Hepatocyte (in vitro differentiated cells): ENCODE measurements around the gene MRRF.

Experiments
- EZH2 ChIP-seq: fragments of 200-600 bp; sonication (generic); IDR thresholded peaks from 2 replicates; pipeline ENCODE4 v1.6.1; 2016; ENCODE audit warnings: antibody characterized with exemption, mild to moderate bottlenecking, borderline replicate concordance
- EZH2phosphoT487 ChIP-seq: fragments of 200-600 bp; sonication (generic); IDR thresholded peaks from one replicate; pipeline ENCODE4 v1.6.1; 2018; ENCODE audit warnings: antibody characterized with exemption, mild to moderate bottlenecking, low read depth, moderate library complexity; ENCODE audit not compliant: unreplicated experiment, severe bottlenecking
- TF ChIP-seq, protein P1 (sequence below): fragments of 200-600 bp; sonication (generic); IDR thresholded peaks from 2 replicates; pipeline ENCODE4 v1.5.1; 2016; ENCODE audit warnings: antibody characterized with exemption, mild to moderate bottlenecking; ENCODE audit not compliant: poor library complexity

DNA sequence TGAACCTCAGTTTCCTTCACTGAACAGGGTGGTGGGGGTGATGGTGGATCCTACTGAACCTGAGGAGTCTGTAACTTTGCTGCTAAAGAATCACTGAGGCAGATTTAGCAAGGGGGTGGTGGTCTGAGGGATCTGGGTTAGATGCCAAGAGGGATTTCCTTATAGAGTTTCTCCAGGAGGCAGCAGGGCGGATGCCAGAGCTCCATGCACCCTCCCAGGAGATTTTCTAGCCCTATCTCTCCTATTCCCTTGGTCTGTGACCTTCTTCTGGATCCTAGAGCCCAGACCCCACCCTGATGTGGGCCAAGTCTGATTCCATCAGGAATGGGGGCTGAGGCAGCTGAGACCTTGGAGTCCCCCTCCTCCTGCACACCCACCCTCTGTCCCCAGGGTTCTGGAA lies 112.1 kb downstream of the MRRF start:
- TF ChIP-seq, protein P1, sequence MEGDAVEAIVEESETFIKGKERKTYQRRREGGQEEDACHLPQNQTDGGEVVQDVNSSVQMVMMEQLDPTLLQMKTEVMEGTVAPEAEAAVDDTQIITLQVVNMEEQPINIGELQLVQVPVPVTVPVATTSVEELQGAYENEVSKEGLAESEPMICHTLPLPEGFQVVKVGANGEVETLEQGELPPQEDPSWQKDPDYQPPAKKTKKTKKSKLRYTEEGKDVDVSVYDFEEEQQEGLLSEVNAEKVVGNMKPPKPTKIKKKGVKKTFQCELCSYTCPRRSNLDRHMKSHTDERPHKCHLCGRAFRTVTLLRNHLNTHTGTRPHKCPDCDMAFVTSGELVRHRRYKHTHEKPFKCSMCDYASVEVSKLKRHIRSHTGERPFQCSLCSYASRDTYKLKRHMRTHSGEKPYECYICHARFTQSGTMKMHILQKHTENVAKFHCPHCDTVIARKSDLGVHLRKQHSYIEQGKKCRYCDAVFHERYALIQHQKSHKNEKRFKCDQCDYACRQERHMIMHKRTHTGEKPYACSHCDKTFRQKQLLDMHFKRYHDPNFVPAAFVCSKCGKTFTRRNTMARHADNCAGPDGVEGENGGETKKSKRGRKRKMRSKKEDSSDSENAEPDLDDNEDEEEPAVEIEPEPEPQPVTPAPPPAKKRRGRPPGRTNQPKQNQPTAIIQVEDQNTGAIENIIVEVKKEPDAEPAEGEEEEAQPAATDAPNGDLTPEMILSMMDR = no peak
- TF ChIP-seq EZH2 (no peak), EZH2phosphoT487 (no peak)
